ENCODE measurements around the gene VAV3.

VAV3 gene

GRCh38 chr1:107831921-107832320 is 133.1 kb downstream of the VAV3 start:
- no peak for DNase-seq

GRCh38 chr1:107830526-107830925 is 134.5 kb downstream of the VAV3 start:
- no peak for DNase-seq

GRCh38 chr1:107830075-107830474 is 134.9 kb downstream of the VAV3 start:
- no peak for DNase-seq

GRCh38 chr1:107829036-107829770 is 135.8 kb downstream of the VAV3 start:
- DNase-seq, result peak; percentile 6

- DNase-seq, result no peak
Observed at GRCh38 chr1:107824946-107825345, 140.0 kb downstream of the VAV3 start.

- no peak for DNase-seq
Observed at GRCh38 chr1:107821340-107821739, 143.6 kb downstream of the VAV3 start.

GRCh38 chr1:107820801-107821200 is 144.2 kb downstream of the VAV3 start:
- peak; percentile 37 for DNase-seq

- DNase-seq, result no peak
Observed at GRCh38 chr1:107817935-107818334, 147.0 kb downstream of the VAV3 start.

GRCh38 chr1:107817206-107817605 is 147.8 kb downstream of the VAV3 start:
- no peak for DNase-seq

GRCh38 chr1:107810291-107810951 is 154.6 kb downstream of the VAV3 start:
- no peak for DNase-seq

- DNase-seq, result no peak
Observed at GRCh38 chr1:107807855-107808254, 157.1 kb downstream of the VAV3 start.

GRCh38 chr1:107807405-107807804 is 157.6 kb downstream of the VAV3 start:
- no peak for DNase-seq

GRCh38 chr1:107806902-107807301 is 158.1 kb downstream of the VAV3 start:
- no peak for DNase-seq

GRCh38 chr1:107804741-107805140 is 160.2 kb downstream of the VAV3 start:
- no peak for DNase-seq

- no peak for DNase-seq
Observed at GRCh38 chr1:107804134-107804533, 160.8 kb downstream of the VAV3 start.

- no peak for DNase-seq
Observed at GRCh38 chr1:107803579-107803978, 161.4 kb downstream of the VAV3 start.

GRCh38 chr1:107802654-107803053 is 162.3 kb downstream of the VAV3 start:
- DNase-seq, result no peak

GRCh38 chr1:107795994-107796393 is 169.0 kb downstream of the VAV3 start:
- DNase-seq, result no peak

GRCh38 chr1:107795441-107795840 is 169.5 kb downstream of the VAV3 start:
- DNase-seq, result no peak

GRCh38 chr1:107794571-107794970 is 170.4 kb downstream of the VAV3 start:
- DNase-seq, result no peak

GRCh38 chr1:107793896-107794453 is 171.0 kb downstream of the VAV3 start:
- DNase-seq, result no peak

GRCh38 chr1:107791348-107791747 is 173.6 kb downstream of the VAV3 start:
- no peak for DNase-seq

GRCh38 chr1:107789817-107790524 is 175.0 kb downstream of the VAV3 start:
- no peak for DNase-seq

All from fibroblast of skin of abdomen (primary cell).